Psoas muscle (tissue), 8 donors: ENCODE measurements around the gene SPTBN4. TPM values are rescaled to one million over a fixed set of nuclear protein-coding genes. Genes with fewer than 3 reads are reported as not detected.

Experiments used
- ATAC-seq, 4 donors: fragments of 200-7000 bp; cut with Tn5 transposase; one replicate each; pipeline ENCODE4 v1.9.1; 2020; ENCODE audit warnings: moderate library complexity in 3 of 4, mild to moderate bottlenecking in 2 of 4
- DNase-seq, 2 donors: peaks; one replicate each; pipeline ENCODE4 v3.0.0-alpha.2; 2020
- H3K27ac ChIP-seq: fragments of 200-600 bp; one replicate; pipeline ENCODE4 v1.8.0; 2022
- H3K27me3 ChIP-seq, 3 donors: fragments of 200-600 bp in 1 of 3; one replicate each; pipeline versions ENCODE4 v1.6.1 to v1.8.0; 2013 to 2022; ENCODE audit warnings: low read length in 2 of 3, mild to moderate bottlenecking in 2 of 3, moderate library complexity in 1 of 3; ENCODE audit not compliant: insufficient read depth in 3 of 3
- H3K36me3 ChIP-seq, 2 donors: fragments of 200-600 bp in 1 of 2; one replicate each; pipeline versions ENCODE4 v1.6.1 to v1.8.0; 2013 to 2022; ENCODE audit warnings: low read depth in 1 of 2, mild to moderate bottlenecking in 1 of 2, moderate library complexity in 1 of 2; ENCODE audit not compliant: insufficient read depth in 1 of 2
- H3K4me1 ChIP-seq: fragments of 200-600 bp; one replicate; pipeline ENCODE4 v1.8.0; 2022
- H3K4me3 ChIP-seq: fragments of 200-600 bp; one replicate; pipeline ENCODE4 v1.8.0; 2022; ENCODE audit warnings: mild to moderate bottlenecking
- H3K9me3 ChIP-seq: fragments of 200-600 bp; one replicate; pipeline ENCODE4 v1.8.0; 2022
- CTCF ChIP-seq: fragments of 200-600 bp; IDR thresholded peaks from one replicate; pipeline ENCODE4 v1.8.0; 2022; ENCODE audit warnings: antibody characterized with exemption
- WGBS, 3 donors: extraction: QIAGEN DNeasy Blood & Tissue Kit; methylation state at CpG; one replicate each; pipeline versions ENCODE4 v1.1.6 to v1.1.7; 2013; 5-methylcytosine and 5-hydroxymethylcytosine counted together
- intact Hi-C, 2 donors: fragments of 100-400 bp; cut with DNase I; formaldehyde crosslinking; loops; one replicate each; pipeline versions ENCODE4 v1.11.0 to v1.14.2; 2022
- polyA plus RNA-seq, 3 donors: library from polyadenylated mRNA; stranded (reverse); fragments of 200-250 nt; gene quantifications; one replicate each; pipeline ENCODE4 v1.2.3, GENCODE V29; 2013
- total RNA-seq, 4 donors: library from RNA; stranded (reverse); fragmentation: NEBNext Ultra II Directional in 2 of 4; extraction: Animal tissue kit (Norgen Biotek cat#: 25700) in 2 of 4; gene quantifications; one replicate each; pipeline versions ENCODE4 v1.2.1 to v1.2.4, GENCODE V29; 2021 to 2023
- donor health status: healthy with polysubstance abuse.
- donor health status: DM: no; HTN: no; CAD: no; lungs with moderate emphysema.
- donor health status: Bipolar disorder and iron deficiency.
- donor health status: healthy.
- donor health status: DM: yes; HTN: yes; CAD: no.
- donor health status: DM: no; HTN: no; CAD: no.
- donor health status: DM: no; HTN: no; CAD: no.
- donor health status: DM: yes; HTN: yes; CAD: no.

Gene SPTBN4
- total and polyA plus RNA-seq, 7 donors = 0.66 to 4.7 (median 2.8) TPM

GRCh38 chr19:40445780-40446262, 21.0 kb upstream of the SPTBN4 start:
- no peak for TF ChIP-seq CTCF
- ATAC-seq = no peak
- 67 to 79% (median 68%) methylated on average over 9 of the region's 9 CpGs for WGBS, 3 donors

GRCh38 chr19:40446263-40446784, 20.5 kb upstream of the SPTBN4 start:
- DNase-seq (no peak), ATAC-seq (no peak)
- WGBS, 3 donors = 76 to 80% (median 78%) methylated on average over 8 of the region's 8 CpGs
- intact Hi-C loops = no loop called here
- H3K4me3 ChIP-seq = no peak overlapping the region
- no peaks in the 10 kb centered on the region for H3K9me3 ChIP-seq
- peaks cover 17% of the 10 kb centered on the region for H3K4me1 ChIP-seq
- H3K27me3 ChIP-seq = no peaks in the 10 kb centered on the region
- peaks cover 2 to 55% of the 10 kb centered on the region in 2 donors for H3K36me3 ChIP-seq
- TF ChIP-seq CTCF = no peak
- no peak overlapping the region for H3K27ac ChIP-seq

More at GRCh38 chr19:40445780-40446262, 21.0 kb upstream of the SPTBN4 start:
- intact Hi-C loops = no loop called here
- no peak overlapping the region for H3K27ac ChIP-seq
- DNase-seq = no peak
- no peaks in the 10 kb centered on the region for H3K9me3 ChIP-seq
- H3K27me3 ChIP-seq = no peaks in the 10 kb centered on the region
- peaks cover 7 to 55% of the 10 kb centered on the region in 2 donors for H3K36me3 ChIP-seq
- H3K4me1 ChIP-seq = peaks cover 22% of the 10 kb centered on the region
- H3K4me3 ChIP-seq = no peak overlapping the region

DNA sequence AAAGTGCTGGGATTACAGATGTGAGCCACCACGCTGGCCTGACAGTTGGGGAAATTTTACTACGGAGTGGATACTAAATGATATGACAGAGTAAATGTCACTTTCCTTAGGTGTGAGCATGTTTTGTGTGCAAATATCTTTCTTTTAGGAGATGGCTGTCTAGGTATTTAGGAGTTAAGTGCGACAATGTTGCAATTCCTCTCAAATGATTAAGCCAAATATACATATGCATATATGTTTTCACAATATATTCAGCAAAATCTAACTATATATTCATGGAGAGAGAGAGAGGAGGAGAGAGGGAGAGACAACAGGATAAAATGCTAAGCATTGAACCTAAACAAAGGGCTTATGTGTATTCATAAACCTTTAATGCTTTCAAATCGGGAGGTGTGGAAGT, 17.3 kb upstream of the SPTBN4 start:
- H3K4me3 ChIP-seq = no peak overlapping the region
- intact Hi-C loops = no loop called here
- WGBS, 3 donors = 89 to 95% (median 91%) methylated on average over 4 of the region's 4 CpGs
- no peak overlapping the region for H3K27ac ChIP-seq
- no peaks in the 10 kb centered on the region for H3K9me3 ChIP-seq
- no peak for TF ChIP-seq CTCF
- DNase-seq = no peak
- H3K27me3 ChIP-seq = no peaks in the 10 kb centered on the region
- ATAC-seq = no peak
- peaks cover 4% of the 10 kb centered on the region for H3K4me1 ChIP-seq
- H3K36me3 ChIP-seq = peaks cover 0 to 64% of the 10 kb centered on the region in 2 donors

DNA sequence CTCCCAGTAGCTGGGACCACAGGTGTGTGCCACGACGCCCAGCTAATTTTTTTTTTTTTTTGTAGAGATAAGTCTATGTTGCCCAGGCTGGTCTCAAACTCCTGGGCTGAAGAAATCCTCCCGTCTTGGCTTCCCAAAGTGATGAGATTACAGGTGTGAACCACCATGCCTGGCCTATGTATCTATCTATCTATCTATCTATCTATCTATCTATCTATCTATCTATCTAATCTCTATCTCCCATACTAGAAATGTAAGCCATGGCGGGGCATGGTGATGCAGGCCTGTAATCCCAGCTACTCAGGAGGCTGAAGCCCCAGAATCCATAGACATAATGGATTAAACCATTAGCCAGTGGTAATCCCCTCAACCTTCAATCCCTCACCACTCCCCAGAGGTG, 16.1 kb upstream of the SPTBN4 start:
- H3K36me3 ChIP-seq = peaks cover 3 to 75% of the 10 kb centered on the region in 2 donors

More for the DNA sequence above, 16.1 kb upstream of the SPTBN4 start:
- no peaks in the 10 kb centered on the region for H3K27me3 ChIP-seq
- no peaks in the 10 kb centered on the region for H3K9me3 ChIP-seq
- ATAC-seq (no peak), DNase-seq (no peak)
- H3K4me1 ChIP-seq = no peaks in the 10 kb centered on the region
- WGBS, 3 donors = 94 to 100% (median 96%) methylated on average over 4 of the region's 4 CpGs
- TF ChIP-seq CTCF = no peak
- H3K4me3 ChIP-seq = no peak overlapping the region
- intact Hi-C loops = no loop called here
- no peak overlapping the region for H3K27ac ChIP-seq
